CD4-positive, alpha-beta T cell treated with Interferon gamma for 1 hour (primary cell): ENCODE results near the gene TUBA4B.
"Not testable (repeated sequence)": the region's sequence is repeated elsewhere in the genome, so short reads cannot be mapped to it uniquely, and the experiment has no call there.

Experiments used
- DNase-seq: peaks from one replicate; pipeline ENCODE4 v3.0.0-alpha.2; 2020

TUBA4B gene

DNA sequence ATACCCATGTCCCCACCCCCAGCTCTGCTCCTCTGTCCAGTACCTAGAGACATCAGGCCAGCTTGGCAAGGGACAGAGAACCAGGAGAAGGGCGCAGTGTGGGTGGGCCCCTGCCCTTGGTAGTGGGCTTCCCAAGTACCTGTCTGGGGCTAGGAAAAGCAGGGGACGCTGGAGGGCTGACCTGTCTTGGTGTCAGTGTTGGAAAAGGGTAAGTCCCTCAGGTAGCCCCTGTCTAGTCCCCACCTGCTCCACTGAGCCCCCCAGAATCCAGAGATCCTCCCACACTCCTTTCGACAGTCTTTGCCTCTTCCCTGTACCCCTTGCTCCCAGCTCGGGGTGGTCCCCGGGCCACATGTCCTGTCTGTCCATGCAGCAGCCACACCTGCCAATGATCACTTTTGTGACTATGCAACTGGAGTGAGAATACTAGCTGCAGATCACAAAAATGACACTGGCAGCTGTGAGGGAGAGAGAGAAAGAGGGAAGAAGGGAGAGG lies 40.7 kb downstream of the TUBA4B start:
- DNase-seq = no peak

DNA sequence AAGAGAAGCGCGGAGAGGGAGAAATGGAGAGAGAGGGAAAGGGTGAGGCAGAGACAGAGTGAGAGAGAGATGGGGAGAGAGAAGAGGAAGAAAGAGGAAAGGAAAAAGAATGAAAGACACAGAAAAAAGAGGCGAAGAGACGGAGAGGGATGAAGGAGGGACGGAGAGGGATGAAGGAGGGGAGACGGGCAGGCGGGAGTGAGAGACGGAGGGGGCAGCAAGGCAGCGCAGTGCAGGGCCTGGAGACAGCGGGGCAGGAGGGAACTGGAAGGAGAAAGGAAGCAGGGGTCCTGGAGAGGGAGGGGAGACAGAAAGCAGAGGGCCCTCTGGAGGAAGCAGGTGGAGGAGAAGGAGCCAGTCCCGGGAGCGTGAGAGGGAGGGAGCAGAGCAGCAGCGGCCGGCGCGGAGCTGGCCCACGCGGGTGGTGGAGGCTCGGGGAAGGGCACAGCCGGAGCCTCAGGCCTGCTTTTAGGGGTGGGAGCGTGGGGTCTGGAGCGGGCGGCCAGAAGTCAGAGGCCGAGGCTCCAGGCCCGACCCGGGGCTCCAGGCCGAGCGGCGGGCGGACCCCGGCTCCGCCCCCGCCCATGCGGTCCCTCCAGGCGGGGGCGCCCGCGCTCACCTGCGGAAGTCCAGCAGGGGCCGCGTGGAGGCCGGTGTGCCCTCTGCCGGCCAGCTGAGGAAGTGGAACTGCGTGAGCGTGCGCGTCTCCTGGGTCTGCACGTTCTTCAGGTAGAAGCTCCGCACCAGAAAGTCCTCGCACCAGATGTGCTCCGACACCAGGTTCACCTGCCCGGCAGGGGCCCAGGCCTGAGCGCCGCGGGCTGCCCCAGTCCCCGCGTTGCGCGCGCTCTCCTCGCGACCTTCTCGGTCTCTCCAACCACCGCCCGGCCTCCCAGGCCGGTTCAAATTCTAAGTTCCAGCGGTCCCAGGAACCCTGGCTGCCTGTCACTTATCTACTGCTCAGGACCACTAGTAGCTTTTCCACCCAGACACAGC lies 41.6 kb downstream of the TUBA4B start:
- DNase-seq = peak; percentile 89

DNA sequence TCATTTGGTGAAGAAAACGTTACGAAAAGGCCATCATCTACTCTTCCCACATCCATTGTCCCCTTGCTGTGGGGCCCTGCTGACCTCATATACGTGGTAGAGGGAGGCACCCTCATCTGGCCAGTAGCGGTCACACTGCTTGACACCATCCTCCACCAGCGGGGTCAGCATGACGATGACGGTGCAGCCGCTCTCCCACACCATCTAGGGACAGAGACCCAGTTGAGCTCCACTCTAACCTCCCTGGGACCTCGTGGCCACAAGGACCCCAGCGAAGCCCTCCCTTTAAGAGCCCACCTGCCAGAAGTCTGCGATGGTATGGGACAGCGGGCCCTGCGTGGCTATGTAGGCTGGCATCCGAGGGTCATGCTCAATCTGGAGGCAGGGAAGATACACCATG lies 43.1 kb downstream of the TUBA4B start:
- no peak for DNase-seq

DNA sequence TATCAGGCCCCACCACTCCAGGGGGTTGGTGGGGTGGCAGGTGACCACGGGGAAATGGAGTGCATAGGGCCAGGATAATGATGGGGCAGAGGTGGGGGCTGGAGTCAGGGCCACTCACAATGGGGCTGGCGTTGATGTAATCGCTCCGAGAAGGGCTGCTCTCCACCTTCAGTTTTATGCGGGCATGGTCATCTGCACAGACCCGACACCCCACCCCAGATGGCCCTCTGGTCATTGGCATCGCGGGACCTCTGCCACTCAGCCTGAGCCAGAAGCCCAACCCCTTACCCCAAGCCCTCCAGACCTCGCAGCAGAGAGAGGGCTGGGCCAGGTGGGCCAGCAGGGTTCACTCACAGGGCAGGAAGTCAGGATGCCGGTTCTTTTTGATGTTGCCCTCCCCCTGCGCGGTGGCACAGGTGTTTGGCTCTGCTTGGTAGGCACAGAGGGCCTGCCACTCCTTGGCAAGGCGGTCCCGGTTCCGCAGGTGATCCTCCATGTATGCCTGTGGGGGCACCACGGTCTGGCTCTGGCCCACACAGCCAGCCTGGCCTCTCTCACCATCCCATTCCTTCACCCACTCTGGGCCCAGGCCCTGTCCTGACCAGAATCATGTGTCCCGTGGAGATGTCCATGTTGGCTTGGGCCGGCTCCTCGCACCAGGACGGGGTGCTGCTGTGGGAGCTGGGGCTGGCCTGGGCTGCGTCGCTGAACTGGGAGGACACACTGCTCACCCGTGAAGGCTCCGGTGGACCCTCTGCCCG lies 43.8 kb downstream of the TUBA4B start:
- no peak for DNase-seq

DNA sequence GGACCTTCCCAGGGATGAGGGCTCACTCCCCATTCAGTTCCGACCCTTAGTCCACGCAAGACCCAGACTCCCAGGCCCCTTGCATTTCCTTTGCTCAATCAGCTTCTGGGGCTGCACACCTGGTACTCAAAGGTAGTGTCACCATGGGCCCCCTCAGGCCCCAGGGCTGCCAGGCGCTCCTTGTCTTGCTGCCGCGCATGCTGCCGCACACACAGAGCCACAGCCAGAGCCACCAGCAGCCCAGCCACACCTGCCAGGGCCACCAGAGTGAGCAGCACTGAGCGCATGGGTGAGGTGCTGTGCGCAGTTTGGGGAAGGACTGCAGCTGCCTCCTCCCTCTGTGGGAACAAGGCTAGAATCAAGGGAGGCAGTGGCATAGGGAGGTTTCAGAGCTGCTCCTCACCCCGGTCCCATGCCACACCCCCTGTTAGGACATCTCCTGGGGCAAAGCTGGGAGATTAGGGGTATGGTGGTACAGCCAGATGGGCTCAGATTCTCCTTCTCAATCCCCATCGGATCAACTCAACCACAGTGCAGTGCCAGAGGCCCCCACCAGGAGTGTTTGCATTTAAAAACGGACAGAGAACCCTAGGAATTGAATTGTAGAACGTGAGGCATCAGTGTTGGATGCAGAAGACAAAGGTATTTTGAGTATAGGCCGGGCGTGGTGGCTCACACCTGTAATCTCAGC lies 44.9 kb downstream of the TUBA4B start:
- DNase-seq = no peak

DNA sequence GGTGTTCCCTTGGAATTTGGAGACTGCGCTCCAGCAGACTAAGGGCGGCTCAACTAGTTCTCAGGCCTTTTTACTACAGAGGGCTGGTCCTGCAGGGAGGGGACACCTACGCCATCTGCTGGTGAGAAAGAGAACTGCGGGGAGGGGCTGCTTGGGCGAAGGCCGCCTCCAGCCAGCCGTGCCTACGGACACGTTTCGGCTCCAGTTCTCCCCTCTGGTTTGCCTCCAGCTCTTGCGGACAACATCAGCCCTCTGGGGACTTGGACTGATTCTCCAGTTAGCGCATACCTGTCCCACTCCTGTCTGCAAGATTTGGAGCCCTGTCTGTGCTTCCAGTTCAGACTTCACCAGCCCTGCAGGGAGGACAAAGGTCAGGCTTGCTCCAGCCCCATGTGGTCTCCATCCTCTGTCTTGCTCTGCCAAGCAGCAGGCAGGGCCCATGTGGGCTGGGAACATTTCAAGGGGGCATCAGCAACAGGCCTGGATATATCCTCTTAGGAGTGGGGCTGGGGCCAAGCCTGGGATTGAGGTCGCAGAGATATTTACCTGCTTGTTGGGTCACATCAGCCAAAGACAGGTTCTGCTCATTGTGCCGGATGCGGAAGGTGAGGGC lies 45.8 kb downstream of the TUBA4B start:
- DNase-seq = peak; percentile 80

DNA sequence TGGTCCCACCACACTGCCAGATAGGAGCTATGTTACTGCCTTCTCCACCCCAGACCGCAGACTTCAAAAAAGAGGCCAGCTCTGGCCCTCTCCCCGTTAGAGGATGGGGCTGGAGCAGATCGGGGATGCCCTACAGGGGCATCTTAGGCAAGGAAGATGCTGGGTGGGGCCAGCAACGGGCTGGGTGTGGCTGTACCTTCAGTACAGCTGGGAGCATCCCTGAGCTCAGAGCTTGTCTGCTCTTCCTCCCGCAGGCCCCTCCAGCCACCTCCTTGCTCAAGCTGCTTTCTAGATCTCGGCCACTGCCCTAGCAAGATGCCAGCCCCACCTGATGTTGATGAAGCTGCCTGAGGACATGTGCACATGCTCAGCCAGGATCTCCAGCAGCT lies 46.3 kb downstream of the TUBA4B start:
- no peak for DNase-seq

DNA sequence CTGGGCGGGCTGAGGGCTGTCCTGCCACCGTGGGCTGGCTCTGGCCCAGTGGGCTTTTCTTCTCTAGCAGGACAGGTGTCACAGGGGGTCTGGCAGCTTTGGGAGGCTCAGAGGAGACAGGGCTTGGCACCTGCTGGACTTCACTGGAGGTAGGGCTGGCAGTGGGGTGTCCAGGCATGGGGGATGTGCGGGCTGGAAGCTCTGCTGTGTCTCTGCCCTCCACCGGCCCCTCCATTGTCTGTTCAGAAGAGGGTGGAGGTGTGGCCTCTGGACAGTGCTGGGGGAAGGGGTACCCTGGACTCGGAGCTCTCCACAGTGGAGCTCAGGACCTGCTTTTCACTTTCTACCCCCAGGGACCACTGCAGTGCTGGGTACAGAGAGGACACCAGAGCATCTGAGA lies 47.0 kb downstream of the TUBA4B start:
- DNase-seq = no peak

DNA sequence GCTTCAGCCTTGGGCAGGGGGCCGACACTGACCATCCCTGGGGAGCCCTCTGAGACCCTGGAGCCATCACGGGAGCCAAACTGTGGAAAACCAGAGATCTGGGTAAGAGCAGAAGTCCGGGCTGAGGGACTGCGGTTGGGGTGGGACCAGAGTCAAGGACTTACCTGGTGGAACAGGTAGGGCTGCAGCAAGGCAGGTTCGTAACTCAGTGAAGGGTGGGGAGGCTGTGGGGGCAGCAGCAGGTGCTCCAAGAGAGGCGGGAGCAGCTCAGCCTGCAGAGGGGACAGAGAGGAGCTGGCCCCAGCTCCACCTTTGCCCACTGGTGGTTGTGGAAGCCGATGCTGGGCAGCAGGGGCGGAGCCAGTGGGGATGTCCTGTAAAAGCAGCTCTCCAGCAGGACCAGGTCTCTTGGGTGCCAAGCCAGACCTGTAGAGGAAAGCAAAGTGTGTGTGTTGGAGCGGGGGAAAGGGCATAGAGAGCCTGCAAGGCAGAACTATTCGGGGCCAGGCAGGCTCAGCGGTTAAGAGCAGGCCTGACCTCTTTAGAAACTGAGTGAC lies 49.4 kb downstream of the TUBA4B start:
- DNase-seq = no peak

DNA sequence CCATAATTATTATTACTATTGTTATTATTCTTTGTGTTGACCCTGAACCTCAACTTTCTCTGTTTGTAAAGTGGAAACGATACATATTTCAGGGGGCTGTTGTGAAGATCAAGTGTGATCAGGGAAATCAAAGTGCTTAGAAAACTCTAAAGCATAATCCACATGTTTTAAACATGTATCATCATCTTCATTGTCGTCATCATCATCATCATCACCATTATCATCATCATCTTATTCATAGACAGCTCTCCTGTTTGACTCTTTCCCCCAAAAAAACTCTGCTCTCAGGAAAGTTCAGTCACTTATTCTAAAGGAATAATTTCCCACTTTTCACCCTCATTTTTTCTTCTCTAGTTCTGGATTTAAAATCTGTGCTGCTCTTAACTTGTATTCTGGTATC lies 51.2 kb downstream of the TUBA4B start:
- no peak for DNase-seq

DNA sequence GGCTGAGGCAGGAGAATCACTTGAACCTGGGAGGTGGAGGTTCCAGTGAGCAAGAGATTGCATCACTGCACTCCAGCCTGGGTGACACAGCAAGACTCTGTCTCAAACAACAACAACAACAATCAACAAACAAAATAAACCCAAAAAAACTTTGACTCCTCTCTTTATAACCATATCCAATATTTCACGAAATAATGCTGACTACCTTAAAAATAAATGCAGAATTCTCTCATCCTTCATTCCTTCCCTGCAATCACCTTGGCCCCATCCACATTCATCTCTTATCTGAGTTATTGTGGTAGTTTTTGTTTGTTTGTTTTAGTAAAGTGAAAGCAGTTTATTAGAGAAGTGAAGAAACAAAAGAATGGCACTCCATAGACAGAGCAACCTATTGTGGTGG lies 53.0 kb downstream of the TUBA4B start:
- DNase-seq = no peak

DNA sequence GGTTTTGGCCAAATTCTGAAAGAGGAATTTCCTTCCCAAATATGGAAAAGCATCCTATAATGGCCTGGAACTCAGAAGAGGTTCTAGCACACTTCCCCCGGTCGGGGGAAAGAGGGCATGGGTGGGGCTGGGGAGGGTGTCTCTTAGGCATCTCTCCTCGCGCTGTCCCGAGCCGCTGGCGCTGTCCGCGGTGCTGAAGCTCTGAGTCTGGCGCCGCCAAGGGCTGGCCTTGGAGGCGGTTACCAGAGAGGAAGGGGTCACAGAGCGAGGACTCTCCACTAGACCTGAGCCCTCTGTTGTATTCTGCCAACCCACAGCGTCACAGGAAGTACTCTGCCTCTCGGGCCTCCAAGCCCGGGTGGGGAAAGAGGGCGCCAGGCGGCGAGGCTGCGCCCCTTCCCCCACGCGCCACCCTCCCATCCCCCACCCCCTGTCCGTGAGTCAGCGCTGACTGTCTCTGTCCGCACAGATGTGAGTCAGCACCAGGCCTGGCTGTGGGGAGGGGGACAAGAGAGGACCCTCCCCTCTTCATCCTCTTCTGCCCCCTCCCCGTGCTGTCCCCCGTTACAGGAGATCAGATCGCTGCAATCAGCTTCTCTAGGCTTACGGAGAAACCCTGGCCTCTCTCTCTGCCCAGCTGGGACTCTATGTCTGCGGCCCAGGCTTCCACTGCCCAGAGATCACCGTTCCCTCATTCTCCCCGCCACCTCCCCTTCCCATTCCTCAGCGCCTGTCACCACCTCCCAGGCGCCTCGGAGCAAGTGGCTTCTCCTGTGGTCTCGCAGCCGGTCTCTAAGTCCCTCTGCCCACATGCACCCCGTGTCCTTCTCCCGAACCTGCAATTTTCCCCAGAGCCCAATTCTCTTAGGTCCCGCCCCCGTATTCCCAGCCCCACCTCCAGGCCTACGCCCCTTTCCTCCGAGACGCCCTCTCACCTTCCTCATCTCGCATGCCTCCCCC lies 55.4 kb downstream of the TUBA4B start:
- DNase-seq = peak; percentile 39

DNA sequence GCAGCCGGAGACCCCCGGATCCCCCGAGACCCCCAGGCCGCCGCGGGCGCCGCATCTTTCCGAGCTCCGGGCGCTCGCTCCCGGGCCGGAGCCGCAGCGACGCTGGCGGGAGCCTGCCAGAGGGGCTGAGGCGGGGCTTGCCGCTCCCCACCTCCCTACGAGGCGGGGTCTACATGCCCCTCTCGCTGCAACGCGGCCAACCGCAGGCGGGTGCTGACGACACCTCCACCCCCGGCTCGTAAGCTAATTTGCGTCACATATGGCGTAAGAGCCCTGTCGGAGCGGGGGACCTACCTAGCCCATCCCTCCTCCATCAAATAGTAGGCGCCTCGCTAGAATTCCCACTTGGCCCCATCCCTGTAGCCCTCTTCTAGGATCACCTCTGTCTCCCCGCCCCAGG lies 56.2 kb downstream of the TUBA4B start, which contains the start of gene PTPRN:
Gene PTPRN (minus strand): TSS at position 124 of the 400 bp plus-strand sequence. CDS start 69 bp downstream, at position 55.
- no peak for DNase-seq

DNA sequence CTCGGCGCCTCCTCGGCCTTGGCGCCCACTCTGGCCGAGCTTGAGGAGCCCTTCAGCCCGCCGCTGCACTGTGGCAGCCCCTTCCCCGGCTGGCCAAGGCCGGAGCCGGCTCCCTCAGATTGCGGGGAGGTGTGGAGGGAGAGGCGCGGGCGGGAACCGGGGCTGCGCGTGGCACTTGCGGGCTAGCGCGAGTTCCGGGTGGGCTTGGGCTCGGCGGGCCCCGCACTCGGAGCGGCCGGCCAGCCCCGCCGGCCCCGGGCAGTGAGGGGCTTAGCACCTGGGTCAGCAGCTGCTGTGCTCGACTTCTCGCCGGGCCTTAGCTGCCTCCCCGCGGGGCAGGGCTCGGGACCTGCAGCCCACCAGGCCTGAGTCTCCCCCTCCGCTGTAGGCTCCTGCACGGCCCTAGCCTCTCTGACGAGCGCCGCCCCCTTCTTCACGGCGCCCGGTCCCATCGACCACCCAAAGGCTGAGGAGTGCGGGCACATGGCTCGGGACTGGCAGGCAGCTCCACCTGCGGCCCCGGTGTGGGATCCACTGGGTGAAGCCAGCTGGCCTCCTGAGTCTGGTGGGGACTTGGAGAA lies 59.7 kb downstream of the TUBA4B start:
- not testable (repeated sequence) for DNase-seq

DNA sequence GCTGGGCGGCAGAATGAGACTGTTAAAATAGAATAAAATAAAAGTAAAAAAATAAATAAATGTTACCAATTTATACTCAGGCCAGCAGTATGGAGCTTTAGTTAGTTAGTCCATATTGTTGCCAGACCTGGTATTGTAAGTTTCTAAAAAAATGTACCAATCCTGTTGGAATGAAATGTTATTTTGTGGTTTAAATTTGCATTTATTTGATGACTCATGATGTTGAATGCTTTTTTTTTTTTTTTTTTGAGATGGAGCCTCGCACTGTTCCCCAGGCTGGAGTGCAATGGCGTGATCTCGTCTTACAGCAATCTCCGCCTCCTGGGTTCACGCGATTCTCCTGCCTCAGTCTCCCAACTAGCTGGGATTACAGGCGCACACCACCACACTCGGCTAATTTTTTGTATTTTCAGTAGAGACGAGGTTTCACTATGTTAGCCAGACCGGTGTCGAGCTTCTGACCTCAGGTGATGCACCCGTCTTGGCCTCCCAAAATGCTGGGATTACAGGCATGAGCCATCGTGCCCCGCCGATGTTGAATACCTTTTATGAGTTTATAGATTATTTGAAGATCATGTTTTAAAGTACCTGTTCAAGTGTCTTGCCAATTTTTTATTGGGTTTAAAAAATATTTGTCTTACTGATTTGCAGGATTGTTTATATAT lies 61.9 kb downstream of the TUBA4B start:
- DNase-seq = no peak
